Measurements from ENCODE around the gene SLC10A7. TPM values are rescaled to one million over a fixed set of nuclear protein-coding genes. Genes with fewer than 3 reads are reported as not detected.

Gene SLC10A7
- total and polyA plus RNA-seq, 10 of the 15 experiments (the other 5 are each of a cell fraction or from before 2014, with no cell fraction given) = 4.6 to 23.7 (median 15.6) TPM

DNA sequence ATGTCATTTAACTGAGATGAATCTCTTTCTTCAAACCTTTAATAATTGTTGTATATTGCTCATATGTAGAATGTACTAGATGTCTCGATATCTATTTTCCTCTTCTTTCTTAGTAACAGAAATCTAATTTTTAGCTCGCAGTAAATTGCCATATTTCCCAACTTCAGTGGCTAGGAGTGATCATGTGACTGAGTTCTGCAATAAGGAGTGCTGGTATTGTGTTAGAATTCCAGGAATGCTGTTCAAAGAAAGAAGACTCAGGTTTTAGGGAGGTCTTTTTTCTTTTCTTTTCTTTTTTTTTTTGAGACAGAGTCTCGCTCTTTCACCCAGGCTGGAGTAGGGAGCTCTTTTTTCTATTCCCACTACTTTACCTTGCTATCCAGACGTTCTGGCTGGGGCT, 81.7 kb downstream of the SLC10A7 start:
- no peak for FAIRE-seq
- CTCF ChIA-PET = interaction anchor here (0.9 to 1.3 kb wide), 3 partner anchors 27 to 39 kb away, joined by 3 to 4 read pairs (median 3); no protein-coding TSS in a partner anchor

More for the DNA sequence above, 81.7 kb downstream of the SLC10A7 start:
- no TSS peak for BruUV-seq (replicated peaks)
- ChIA-PET RAD21 (ENCODE audit: unreplicated experiment) (interaction anchor here (1.0 kb wide), 2 partner anchors 20 to 23 kb away, joined by 3 to 4 read pairs; no protein-coding TSS in a partner anchor), SMC1A (ENCODE audit: uncharacterized antibody, unreplicated experiment) (interaction anchor here (1.3 kb wide), 1 partner anchor 10 kb away, joined by 3 read pairs; no protein-coding TSS in a partner anchor), POLR2A (interaction anchor here (0.7 to 1.1 kb wide), 2 partner anchors 8 to 11 kb away, joined by 3 read pairs; no protein-coding TSS in a partner anchor)
- Histone ChIP-seq H3K4me1 (ENCODE audit: control insufficient read depth, insufficient read depth, low read length) (no peaks in the 10 kb centered on the region), H2AFZ (ENCODE audit: control insufficient read depth, low read depth, low read length) (no peak overlapping the region), H3K27me3 (replicated peaks in 1 of 2; ENCODE audit: control insufficient read depth in 2 of 2, insufficient read depth in 2 of 2, low read length in 1 of 2) (no peaks in the 10 kb centered on the region), H3K27ac (ENCODE audit: control insufficient read depth, insufficient read depth) (no peak overlapping the region), H3K9ac (ENCODE audit: control insufficient read depth, insufficient read depth, low read length) (no peak overlapping the region), H3K79me2 (ENCODE audit: control insufficient read depth, insufficient read depth, low read length) (no peaks in the 10 kb centered on the region), H3K9me3 (replicated peaks; ENCODE audit: control insufficient read depth, insufficient read depth, low read length) (no peaks in the 10 kb centered on the region), H3K36me3 (ENCODE audit: control insufficient read depth in 2 of 2, insufficient read depth in 2 of 2, low read length in 1 of 2) (no peaks in the 10 kb centered on the region; a peak in 1 of 4 replicates), H4K20me1 (ENCODE audit: control insufficient read depth, insufficient read depth) (no peaks in the 10 kb centered on the region), H3K4me3 (no peak overlapping the region), H3K4me2 (ENCODE audit: control insufficient read depth, insufficient read depth) (no peak overlapping the region)
- TF ChIP-seq ZBTB33 (IDR thresholded peaks at IDR 0.05) = no peak
- no peak for TF ChIP-seq SIX5 (IDR thresholded peaks at IDR 0.05; ENCODE audit: low read depth, low read length, severe bottlenecking)
- TF ChIP-seq POLR2A (IDR thresholded peaks at IDR 0.05; ENCODE audit: low read depth, low read length) = no peak
- TF ChIP-seq NFYA (IDR thresholded peaks at IDR 0.05; ENCODE audit: borderline replicate concordance, low read depth, low read length) = no peak
- WGBS (ENCODE audit: insufficient coverage, insufficient replicate concordance, low lambda C conversion rate, missing lambda C conversion rate) = 65% methylated on average over 3 of the region's 4 CpGs
- in situ Hi-C loops (cut with MboI) (no loop called here), intact Hi-C loops (cut with micrococcal nuclease; ENCODE audit: unreplicated experiment) (no loop called here)
- no peak for DNase-seq (ENCODE audit: low read depth, low spot score)
- no peak for ATAC-seq
